Endothelial cell of umbilical vein (primary cell): ENCODE measurements around the gene RNGTT. TPM values are rescaled to one million over a fixed set of nuclear protein-coding genes. Genes with fewer than 3 reads are reported as not detected.

Experiments
- BruUV-seq: library from RNA; stranded (reverse); fragments of 400-500 nt; replicated peaks from 2 replicates; lab custom pipeline; 2021; lab: Mats Ljungman, UMichigan
- CTCF ChIA-PET: fragments of 300-600, 350-600 bp; sonication (Branson Sonifier 250); formaldehyde crosslinking; loops from one replicate; lab custom pipeline; 2021; ENCODE audit warnings: antibody characterized with exemption, inconsistent platforms; lab: Charles Lee
- POLR2A ChIA-PET: fragments of 300-600, 350-600 bp; sonication (Branson Sonifier 250); formaldehyde crosslinking; loops from one replicate; lab custom pipeline; 2021; ENCODE audit warnings: antibody characterized with exemption, inconsistent platforms; lab: Charles Lee
- DNase-seq: peaks from one replicate; pipeline ENCODE4 v3.0.0-alpha.2; 2011; ENCODE audit warnings: low read depth, low spot score
- FAIRE-seq: peaks from 2 replicates; lab custom pipeline; 2011; peaks lifted over from hg19 to GRCh38; lab: Jason Lieb, UNC
- H2AFZ ChIP-seq: 2 replicates; pipeline ENCODE4 v1.6.0; 2012; ENCODE audit warnings: low read depth, low read length, control low read depth, inconsistent platforms
- H3K27ac ChIP-seq: 2 replicates; pipeline ENCODE4 v1.5.1; 2011; ENCODE audit warnings: low read depth, mild to moderate bottlenecking, control low read depth, low read length, moderate library complexity; ENCODE audit not compliant: insufficient read depth
- H3K27me3 ChIP-seq, 2 experiments: 2 replicates each; pipeline versions ENCODE4 v1.6.0 to v1.6.1; 2011; ENCODE audit warnings: low read length in 2 of 2, mixed read lengths in 1 of 2; ENCODE audit not compliant: control insufficient read depth in 2 of 2, insufficient read depth in 2 of 2
- H3K36me3 ChIP-seq, 2 experiments: 2 replicates in 1 of 2; 3 replicates in 1 of 2; pipeline ENCODE4 v1.5.1; 2011; ENCODE audit warnings: low read length in 2 of 2, mild to moderate bottlenecking in 1 of 2, moderate library complexity in 1 of 2; ENCODE audit not compliant: control insufficient read depth in 2 of 2, insufficient read depth in 2 of 2; ENCODE audit errors: extremely low read depth in 1 of 2
- H3K4me1 ChIP-seq: 3 replicates; pipeline ENCODE4 v1.5.1; 2011; ENCODE audit warnings: mild to moderate bottlenecking, low read length; ENCODE audit not compliant: control insufficient read depth, insufficient read depth; ENCODE audit errors: extremely low read depth
- H3K4me2 ChIP-seq: 2 replicates; pipeline ENCODE4 v1.6.1; 2011; ENCODE audit warnings: low read length, control low read depth, mixed read lengths; ENCODE audit not compliant: insufficient read depth
- H3K4me3 ChIP-seq, 3 experiments: fragments of 200-600 bp in 1 of 3; sonication (generic), shearing (Covaris generic) in 1 of 3; replicated peaks in 1 of 3; 2 replicates each; pipeline ENCODE4 v1.5.1; 2011 to 2016; ENCODE audit warnings: control low read depth in 3 of 3, low read length in 3 of 3, mild to moderate bottlenecking in 2 of 3, inconsistent platforms in 1 of 3, low read depth in 1 of 3, moderate library complexity in 1 of 3; ENCODE audit not compliant: insufficient read depth in 1 of 3
- H3K79me2 ChIP-seq: 2 replicates; pipeline ENCODE4 v1.6.0; 2012; ENCODE audit warnings: low read length, inconsistent platforms; ENCODE audit not compliant: control insufficient read depth, insufficient read depth
- H3K9ac ChIP-seq: replicated peaks from 2 replicates; pipeline ENCODE3; 2011; ENCODE audit warnings: low read length, control low read depth; ENCODE audit not compliant: insufficient read depth; ENCODE audit errors: extremely low read depth
- H3K9me1 ChIP-seq: replicated peaks from 3 replicates; pipeline ENCODE4 v1.6.0; 2011; ENCODE audit warnings: mild to moderate bottlenecking, low read length; ENCODE audit not compliant: control insufficient read depth, insufficient read depth; ENCODE audit errors: extremely low read depth
- H3K9me3 ChIP-seq: replicated peaks from 2 replicates; pipeline ENCODE4 v1.5.1; 2012; ENCODE audit warnings: low read length, inconsistent platforms; ENCODE audit not compliant: control insufficient read depth, insufficient read depth
- H4K20me1 ChIP-seq: replicated peaks from 2 replicates; pipeline ENCODE3; 2011; ENCODE audit warnings: mild to moderate bottlenecking, low read length; ENCODE audit not compliant: control insufficient read depth, insufficient read depth; ENCODE audit errors: extremely low read depth
- EZH2 ChIP-seq: IDR thresholded peaks from 2 replicates; pipeline ENCODE4 v1.6.1; 2012; ENCODE audit warnings: borderline replicate concordance, low read depth, mild to moderate bottlenecking, moderate library complexity, low read length, inconsistent platforms; ENCODE audit not compliant: severe bottlenecking
- FOS ChIP-seq: IDR thresholded peaks from 2 replicates; pipeline ENCODE4 v1.6.1; 2011; ENCODE audit warnings: mild to moderate bottlenecking, low read length, moderate library complexity, borderline replicate concordance; ENCODE audit not compliant: insufficient read depth
- GATA2 ChIP-seq: IDR thresholded peaks from 2 replicates; pipeline ENCODE4 v1.7.0; 2011; ENCODE audit warnings: low read depth, mild to moderate bottlenecking, moderate library complexity, mixed read lengths, low read length; ENCODE audit not compliant: insufficient read length, insufficient read depth
- JUN ChIP-seq: IDR thresholded peaks from 2 replicates; pipeline ENCODE4 v1.6.1; 2011; ENCODE audit warnings: borderline replicate concordance, low read depth; ENCODE audit not compliant: insufficient read length, insufficient read depth
- MYC ChIP-seq: IDR thresholded peaks from one replicate; pipeline ENCODE4 v1.6.1; 2011; ENCODE audit warnings: mild to moderate bottlenecking, low read depth, low read length
- POLR2A ChIP-seq: IDR thresholded peaks from 2 replicates; pipeline ENCODE4 v1.6.1; 2012; ENCODE audit warnings: low read depth, mild to moderate bottlenecking, control low read depth, low read length
- POLR2AphosphoS5 ChIP-seq: IDR thresholded peaks from 2 replicates; pipeline ENCODE4 v1.6.1; 2012; ENCODE audit warnings: low read depth, mild to moderate bottlenecking, control low read depth, low read length, moderate library complexity; ENCODE audit not compliant: insufficient read depth
- dilution Hi-C: fragments of 300-500 bp; cut with MboI; formaldehyde crosslinking; loops from one replicate; pipeline ENCODE4 v1.15.0; 2019; ENCODE audit warnings: low sequenced_read_pairs; ENCODE audit not compliant: extremely low pct_ligation_motif_present
- intact Hi-C: fragments of 100-400 bp; cut with micrococcal nuclease; formaldehyde crosslinking; loops from one replicate; pipeline ENCODE4 v1.10.0; 2022
- polyA plus RNA-seq, 4 experiments: library from polyadenylated mRNA; depleted of rRNA in 3 of 4; stranded (reverse) in 3 of 4; unstranded in 1 of 4; fragments of >200 nt; gene quantifications; 2 replicates each; pipeline versions ENCODE4 v1.2.1 to v1.2.3, GENCODE V29; 2011 to 2012; ENCODE audit warnings: missing spikeins in 1 of 4
- total RNA-seq: library from RNA; stranded (reverse); gene quantifications from 2 replicates; pipeline ENCODE4 v1.2.3, GENCODE V29; 2021
- TF ChIP-seq, protein P1 (sequence below), 2 donors: IDR thresholded peaks; 1 replicate in 1 of 2; 2 replicates in 1 of 2; pipeline ENCODE4 v1.5.1; 2011; ENCODE audit warnings: low read length in 2 of 2, mild to moderate bottlenecking in 2 of 2, moderate library complexity in 2 of 2, control low read depth in 1 of 2, inconsistent platforms in 1 of 2, low read depth in 1 of 2; ENCODE audit not compliant: insufficient read depth in 1 of 2; ENCODE audit errors: extremely low read depth in 1 of 2
- TF ChIP-seq, protein P2 (sequence below): IDR thresholded peaks from 2 replicates; pipeline ENCODE4 v1.6.1; 2011; ENCODE audit not compliant: insufficient read depth, insufficient read length

RNGTT gene
- total and polyA plus RNA-seq, 2 donors (not counting 3 experiments of a cell fraction or from before 2014, with no cell fraction given), result 2.1 to 13.1 TPM

DNA sequence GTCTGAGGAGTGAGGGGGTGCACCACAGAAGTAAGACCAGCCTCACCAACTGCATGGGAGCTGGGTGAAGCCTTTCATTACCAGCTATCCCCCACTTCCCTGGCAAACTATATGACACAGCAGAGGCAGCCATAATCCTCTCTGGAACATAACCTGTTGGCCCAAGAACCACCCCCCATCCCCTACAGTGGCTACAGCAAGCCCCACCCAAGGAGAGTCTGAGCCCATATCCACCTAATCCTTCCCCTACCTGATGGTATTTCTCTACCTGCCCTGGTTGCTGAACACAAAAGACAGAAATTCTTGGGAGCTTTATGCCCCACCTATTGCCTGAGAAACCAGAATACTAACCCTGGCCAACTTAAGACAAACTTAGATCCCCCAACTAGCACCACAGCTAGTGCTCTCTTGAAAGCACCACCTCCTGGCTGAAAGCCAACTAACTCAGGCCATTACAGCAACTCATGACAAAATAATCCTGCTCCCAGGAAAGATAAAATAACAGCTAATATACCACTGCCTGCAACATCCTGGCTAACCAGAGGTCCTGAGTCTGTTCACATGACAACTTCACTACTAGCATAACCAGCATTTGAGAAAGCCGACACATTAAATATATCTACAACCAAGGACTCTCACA lies 11.2 kb downstream of the RNGTT start:
- Histone ChIP-seq H3K36me3 (no peaks in the 10 kb centered on the region), H3K4me3 (no peak overlapping the region), H3K79me2 (peaks cover 38% of the 10 kb centered on the region), H2AFZ (no peak overlapping the region), H3K4me2 (no peak overlapping the region), H4K20me1 (no peaks in the 10 kb centered on the region), H3K9me1 (no peaks in the 10 kb centered on the region), H3K4me1 (no peaks in the 10 kb centered on the region), H3K27ac (no peak overlapping the region), H3K9ac (no peak overlapping the region), H3K27me3 (no peaks in the 10 kb centered on the region), H3K9me3 (no peaks in the 10 kb centered on the region)
- BruUV-seq, result no TSS peak
- dilution Hi-C loops, result no loop called here
- intact Hi-C loops, result no loop called here
- POLR2A ChIA-PET, result no interaction called here
- DNase-seq, result no peak
- CTCF ChIA-PET, result no interaction called here
- FAIRE-seq, result no peak
- no peak for TF ChIP-seq POLR2A
- TF ChIP-seq, protein P1, sequence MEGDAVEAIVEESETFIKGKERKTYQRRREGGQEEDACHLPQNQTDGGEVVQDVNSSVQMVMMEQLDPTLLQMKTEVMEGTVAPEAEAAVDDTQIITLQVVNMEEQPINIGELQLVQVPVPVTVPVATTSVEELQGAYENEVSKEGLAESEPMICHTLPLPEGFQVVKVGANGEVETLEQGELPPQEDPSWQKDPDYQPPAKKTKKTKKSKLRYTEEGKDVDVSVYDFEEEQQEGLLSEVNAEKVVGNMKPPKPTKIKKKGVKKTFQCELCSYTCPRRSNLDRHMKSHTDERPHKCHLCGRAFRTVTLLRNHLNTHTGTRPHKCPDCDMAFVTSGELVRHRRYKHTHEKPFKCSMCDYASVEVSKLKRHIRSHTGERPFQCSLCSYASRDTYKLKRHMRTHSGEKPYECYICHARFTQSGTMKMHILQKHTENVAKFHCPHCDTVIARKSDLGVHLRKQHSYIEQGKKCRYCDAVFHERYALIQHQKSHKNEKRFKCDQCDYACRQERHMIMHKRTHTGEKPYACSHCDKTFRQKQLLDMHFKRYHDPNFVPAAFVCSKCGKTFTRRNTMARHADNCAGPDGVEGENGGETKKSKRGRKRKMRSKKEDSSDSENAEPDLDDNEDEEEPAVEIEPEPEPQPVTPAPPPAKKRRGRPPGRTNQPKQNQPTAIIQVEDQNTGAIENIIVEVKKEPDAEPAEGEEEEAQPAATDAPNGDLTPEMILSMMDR (IDR thresholded peaks at IDR 0.05; ENCODE audit: extremely low read depth in 1 of 2, insufficient read depth in 1 of 2, low read depth in 1 of 2, low read length in 2 of 2), result no peak
- TF ChIP-seq MYC, result no peak
- TF ChIP-seq, protein P2, sequence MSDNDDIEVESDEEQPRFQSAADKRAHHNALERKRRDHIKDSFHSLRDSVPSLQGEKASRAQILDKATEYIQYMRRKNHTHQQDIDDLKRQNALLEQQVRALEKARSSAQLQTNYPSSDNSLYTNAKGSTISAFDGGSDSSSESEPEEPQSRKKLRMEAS, result no peak
- no peak for TF ChIP-seq JUN
- TF ChIP-seq EZH2, result no peak
- TF ChIP-seq POLR2AphosphoS5, result no peak
- no peak for TF ChIP-seq GATA2
- no peak for TF ChIP-seq FOS
